Tibial nerve (tissue), 4 donors: Measurements from ENCODE around the gene ELMOD1. TPM values are rescaled to one million over a fixed set of nuclear protein-coding genes. Genes with fewer than 3 reads are reported as not detected.

ENCODE experiments used
- DNase-seq, 2 donors: peaks; one replicate each; pipeline ENCODE4 v3.0.0-alpha.2; 2019; ENCODE audit warnings: low spot score in 2 of 2
- H3K27ac ChIP-seq, 4 donors: fragments of 200-600 bp; sonication (generic) in 3 of 4; one replicate each; pipeline ENCODE4 v1.5.1; 2017 to 2019; ENCODE audit warnings: mild to moderate bottlenecking in 1 of 4
- H3K27me3 ChIP-seq, 2 donors: fragments of 200-600 bp; sonication (generic) in 1 of 2; one replicate each; pipeline versions ENCODE4 v1.5.1 to v1.6.0; 2017 to 2019
- H3K36me3 ChIP-seq, 3 donors: fragments of 200-600 bp; sonication (generic); one replicate each; pipeline ENCODE4 v1.5.1; 2018 to 2019
- H3K4me1 ChIP-seq, 4 donors: fragments of 200-600 bp; sonication (generic) in 3 of 4; one replicate each; pipeline ENCODE4 v1.5.1; 2017 to 2019
- H3K4me3 ChIP-seq, 4 donors: fragments of 200-600 bp; sonication (generic) in 3 of 4; one replicate each; pipeline ENCODE4 v1.5.1; 2017 to 2019; ENCODE audit warnings: mild to moderate bottlenecking in 1 of 4, moderate library complexity in 1 of 4
- H3K9me3 ChIP-seq, 4 donors: fragments of 200-600 bp; sonication (generic) in 3 of 4; one replicate each; pipeline ENCODE4 v1.5.1; 2017 to 2019
- EP300 ChIP-seq, 2 donors: sonication (generic); formaldehyde crosslinking; IDR thresholded peaks; one replicate each; pipeline ENCODE4 v1.6.1; 2017; ENCODE audit warnings: antibody characterized with exemption in 2 of 2, mild to moderate bottlenecking in 1 of 2
- POLR2A ChIP-seq, 2 donors: fragments of 450-650 bp; IDR thresholded peaks; one replicate each; pipeline ENCODE4 v1.6.1; 2017; ENCODE audit warnings: antibody characterized with exemption in 2 of 2, mild to moderate bottlenecking in 2 of 2, moderate library complexity in 2 of 2
- WGBS, 2 donors: methylation state at CpG; one replicate each; pipeline ENCODE4 v1.1.5; 2018; 5-methylcytosine and 5-hydroxymethylcytosine counted together
- total RNA-seq, 4 donors: library from RNA; depleted of rRNA; stranded (reverse); fragments of >200 nt; gene quantifications; one replicate each; pipeline ENCODE4 v1.1.0, GENCODE V29; 2016
- TF ChIP-seq, protein P1 (sequence below), 5 experiments: fragments of 200-600 bp in 3 of 5; fragments of 450-650 bp in 2 of 5; sonication (generic) in 3 of 5; IDR thresholded peaks; one replicate each; pipeline ENCODE4 v1.5.1; 2016 to 2019; ENCODE audit warnings: antibody characterized with exemption in 5 of 5, mild to moderate bottlenecking in 3 of 5, moderate library complexity in 2 of 5

Gene ELMOD1
- total RNA-seq, 4 donors from 2014 or later, result 0.30 to 1.2 (median 0.85) TPM

DNA sequence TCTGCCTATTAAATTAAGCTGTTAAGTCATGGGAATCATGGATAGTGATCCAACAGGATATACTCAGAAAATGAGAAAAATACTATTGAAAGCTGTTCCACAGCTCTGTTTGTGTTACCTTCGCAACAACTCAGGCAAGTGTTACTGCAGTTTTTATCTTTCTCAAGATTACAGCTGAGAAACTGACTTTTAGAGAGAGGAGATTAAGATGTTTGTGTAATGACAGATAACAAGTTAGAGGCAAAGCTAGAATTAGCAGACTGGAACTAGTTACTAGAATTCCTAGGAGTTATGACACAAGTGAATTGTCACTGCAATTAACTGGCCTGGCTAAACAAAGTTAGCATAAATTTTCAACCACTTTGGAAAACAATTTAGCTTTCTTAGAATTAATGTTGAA, 119.4 kb downstream of the ELMOD1 start:
- Histone ChIP-seq H3K4me3 (no peak overlapping the region), H3K27ac (no peak overlapping the region), H3K27me3 (peaks cover 0 to 4% of the 10 kb centered on the region in 2 donors), H3K36me3 (no peaks in the 10 kb centered on the region), H3K9me3 (no peaks in the 10 kb centered on the region), H3K4me1 (peaks cover 0 to 6% (median 0%) of the 10 kb centered on the region in 4 donors)
- TF ChIP-seq, protein P1, sequence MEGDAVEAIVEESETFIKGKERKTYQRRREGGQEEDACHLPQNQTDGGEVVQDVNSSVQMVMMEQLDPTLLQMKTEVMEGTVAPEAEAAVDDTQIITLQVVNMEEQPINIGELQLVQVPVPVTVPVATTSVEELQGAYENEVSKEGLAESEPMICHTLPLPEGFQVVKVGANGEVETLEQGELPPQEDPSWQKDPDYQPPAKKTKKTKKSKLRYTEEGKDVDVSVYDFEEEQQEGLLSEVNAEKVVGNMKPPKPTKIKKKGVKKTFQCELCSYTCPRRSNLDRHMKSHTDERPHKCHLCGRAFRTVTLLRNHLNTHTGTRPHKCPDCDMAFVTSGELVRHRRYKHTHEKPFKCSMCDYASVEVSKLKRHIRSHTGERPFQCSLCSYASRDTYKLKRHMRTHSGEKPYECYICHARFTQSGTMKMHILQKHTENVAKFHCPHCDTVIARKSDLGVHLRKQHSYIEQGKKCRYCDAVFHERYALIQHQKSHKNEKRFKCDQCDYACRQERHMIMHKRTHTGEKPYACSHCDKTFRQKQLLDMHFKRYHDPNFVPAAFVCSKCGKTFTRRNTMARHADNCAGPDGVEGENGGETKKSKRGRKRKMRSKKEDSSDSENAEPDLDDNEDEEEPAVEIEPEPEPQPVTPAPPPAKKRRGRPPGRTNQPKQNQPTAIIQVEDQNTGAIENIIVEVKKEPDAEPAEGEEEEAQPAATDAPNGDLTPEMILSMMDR (IDR thresholded peaks at IDR 0.05), result no peak
- TF ChIP-seq POLR2A (IDR thresholded peaks at IDR 0.05), result no peak
- 94 to 98% methylated on average over 1 of the region's 1 CpG for WGBS, 2 donors
- DNase-seq, result no peak

DNA sequence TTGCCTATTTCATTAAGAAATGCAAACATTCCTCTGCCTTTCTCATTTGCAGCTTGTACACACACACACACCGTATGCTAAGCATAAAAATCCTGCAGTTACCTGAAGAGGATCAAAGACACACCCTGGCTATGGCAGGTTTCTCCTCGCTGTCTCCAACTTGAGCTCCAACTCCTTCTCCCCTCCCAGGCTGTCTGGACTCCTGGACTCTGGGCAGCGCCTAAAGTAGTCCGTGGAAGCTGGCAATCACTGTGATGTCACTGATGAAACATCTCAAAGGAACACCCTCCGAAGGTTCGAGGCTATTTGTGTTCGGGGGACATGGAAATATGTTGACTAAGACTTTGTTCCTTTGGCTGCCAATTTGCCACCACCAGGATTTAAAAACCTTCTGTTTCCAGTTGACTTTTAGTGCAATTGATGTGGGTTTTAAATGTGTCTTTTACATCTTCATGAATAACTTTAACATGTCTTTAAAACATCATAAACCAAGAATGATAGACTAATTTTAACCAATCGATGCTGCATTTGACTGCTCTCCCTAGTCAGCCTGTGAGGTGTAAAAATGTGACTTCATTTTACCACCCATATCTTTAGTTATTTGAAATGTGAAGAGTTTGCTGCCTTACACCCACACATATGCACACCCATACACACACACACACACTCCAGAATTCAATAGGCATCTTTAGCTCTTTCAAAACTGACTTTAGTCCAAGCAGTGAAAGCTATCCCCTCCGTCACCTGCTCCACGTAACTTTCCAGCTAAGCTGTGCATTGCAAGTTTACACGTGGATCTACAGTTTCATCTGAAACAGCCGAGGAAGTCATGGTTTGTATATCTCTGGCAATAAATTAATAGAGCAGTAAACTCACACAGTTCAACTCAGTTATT, 121.2 kb downstream of the ELMOD1 start, which contains the start of gene SLN:
TSS of gene SLN (minus strand) at position 196 of the 895 bp plus-strand sequence.
- no peaks in the 10 kb centered on the region for H3K36me3 ChIP-seq

DNA sequence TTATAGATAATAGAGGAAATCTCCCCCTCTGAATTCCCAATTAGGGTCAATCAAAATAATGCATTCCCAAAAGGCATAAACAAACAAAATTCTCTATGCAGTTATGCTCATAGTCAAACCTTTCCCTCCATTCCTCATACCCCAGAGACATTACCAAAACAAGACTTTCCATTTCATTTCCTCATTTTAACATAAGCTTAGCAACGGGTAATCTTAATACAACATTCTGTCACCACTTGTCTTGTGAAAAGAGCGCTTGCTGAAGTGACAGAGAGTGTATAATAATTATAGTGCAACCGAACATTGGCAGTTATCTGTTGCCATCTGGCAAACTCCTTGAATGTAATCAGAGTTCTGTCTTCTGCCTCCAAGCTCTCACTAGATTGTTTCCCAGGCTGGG, 122.1 kb downstream of the ELMOD1 start:
- H3K36me3 ChIP-seq, result no peaks in the 10 kb centered on the region
- H3K27me3 ChIP-seq, result peaks cover 0 to 4% of the 10 kb centered on the region in 2 donors
- H3K4me3 ChIP-seq, result no peak overlapping the region
- TF ChIP-seq, protein P1 (IDR thresholded peaks at IDR 0.05), result no peak
- TF ChIP-seq POLR2A (IDR thresholded peaks at IDR 0.05), result no peak
- no peak for TF ChIP-seq EP300 (IDR thresholded peaks at IDR 0.05)
- WGBS, 2 donors, result 36 to 47% methylated on average over 3 of the region's 3 CpGs
- peaks cover 0 to 6% (median 0%) of the 10 kb centered on the region in 4 donors for H3K4me1 ChIP-seq
- no peaks in the 10 kb centered on the region for H3K9me3 ChIP-seq
- H3K27ac ChIP-seq, result no peak overlapping the region
- no peak for DNase-seq

More for the DNA sequence above, 121.2 kb downstream of the ELMOD1 start, which contains the start of gene SLN:
- WGBS, 2 donors, result 50 to 56% methylated on average over 12 of the region's 12 CpGs
- H3K9me3 ChIP-seq, result no peaks in the 10 kb centered on the region
- H3K4me3 ChIP-seq, result no peak within 1 kb of the TSS
- H3K27me3 ChIP-seq, result peaks cover 0 to 4% of the 10 kb centered on the region in 2 donors
- no peak within 1 kb of the TSS for H3K27ac ChIP-seq
- peaks cover 0 to 6% (median 0%) of the 10 kb centered on the region in 4 donors for H3K4me1 ChIP-seq
- TF ChIP-seq POLR2A (IDR thresholded peaks at IDR 0.05), result no peak
- DNase-seq, result no peak

Other genes with a start within 250 kb of the ELMOD1 start
- 10 to 100 TPM; 28.0 to 40.5 (median 32.5) TPM for gene CWF19L2, start 133.3 kb upstream of the ELMOD1 start, total RNA-seq
- gene ALKBH8, start 25.4 kb upstream of the ELMOD1 start, total RNA-seq, result 1 to 10 TPM; 3.6 to 6.3 (median 5.5) TPM
- 1 to 10 TPM in 2 of 4 donors, not detected in 2; 1.5 to 7.5 TPM for gene SLN, start 120.9 kb downstream of the ELMOD1 start, total RNA-seq